SK-N-SH (cell line): ENCODE results near the gene TAS1R1. TPM values are rescaled to one million over a fixed set of nuclear protein-coding genes. Genes with fewer than 3 reads are reported as not detected.
A peak's percentile ranks its signal among the peaks of the same experiment; 100 is the strongest.

Experiments used
- CTCF ChIA-PET: fragments of 300-600, 350-600 bp; formaldehyde crosslinking; extraction: SDS; loops from one replicate; lab custom pipeline; 2021; lab: Yijun Ruan, JAX
- POLR2A ChIA-PET: fragments of 350-600 bp; sonication (Branson Sonifier 250); formaldehyde crosslinking; extraction: SDS; loops from one replicate; lab custom pipeline; 2020; ENCODE audit warnings: antibody characterized with exemption, inconsistent platforms; lab: Yijun Ruan, JAX
- DNase-seq: peaks from one replicate; pipeline ENCODE4 v3.0.0; 2012
- H2AFZ ChIP-seq: fragments of 200-600 bp; sonication (generic); 2 replicates; pipeline ENCODE4 v1.8.1; 2016; ENCODE audit warnings: antibody characterized with exemption, mild to moderate bottlenecking, low read depth
- H3F3A ChIP-seq: fragments of 200-600 bp; sonication (generic); replicated peaks from 2 replicates; pipeline ENCODE3; 2016; ENCODE audit warnings: antibody characterized with exemption, mild to moderate bottlenecking; ENCODE audit not compliant: insufficient read depth
- H3K27ac ChIP-seq, 2 experiments: fragments of 200-500 bp in 1 of 2; fragments of 200-600 bp in 1 of 2; sonication (Bioruptor generic) in 1 of 2; sonication (generic), shearing (Covaris generic) in 1 of 2; 2 replicates each; pipeline versions ENCODE4 v1.5.1 to v1.6.1; 2014 to 2016; ENCODE audit warnings: low read depth in 2 of 2, inconsistent platforms in 1 of 2, low read length in 1 of 2, mild to moderate bottlenecking in 1 of 2, mixed read lengths in 1 of 2
- H3K27me3 ChIP-seq: fragments of 200-600 bp; sonication (generic), shearing (Covaris generic); 2 replicates; pipeline ENCODE4 v1.6.1; 2016; ENCODE audit warnings: mixed run types; ENCODE audit not compliant: insufficient read depth
- H3K36me3 ChIP-seq, 2 experiments: fragments of 200-500 bp in 1 of 2; fragments of 200-600 bp in 1 of 2; sonication (Bioruptor generic) in 1 of 2; sonication (generic) in 1 of 2; replicated peaks in 1 of 2; 2 replicates each; pipeline versions ENCODE3 to v1.5.1; 2014 to 2016; ENCODE audit warnings: low read length in 1 of 2, mild to moderate bottlenecking in 1 of 2; ENCODE audit not compliant: insufficient read depth in 2 of 2, control insufficient read depth in 1 of 2
- H3K4me1 ChIP-seq, 2 experiments: fragments of 200-500 bp in 1 of 2; fragments of 200-600 bp in 1 of 2; sonication (Bioruptor generic) in 1 of 2; sonication (generic), shearing (Covaris generic) in 1 of 2; 2 replicates each; pipeline versions ENCODE4 v1.5.1 to v1.6.1; 2014 to 2016; ENCODE audit warnings: low read depth in 1 of 2, low read length in 1 of 2, mixed run types in 1 of 2; ENCODE audit not compliant: insufficient read depth in 2 of 2, control insufficient read depth in 1 of 2
- H3K4me2 ChIP-seq: fragments of 200-600 bp; sonication (generic), shearing (Covaris generic); 2 replicates; pipeline ENCODE4 v1.6.1; 2017; ENCODE audit warnings: mixed run types
- H3K4me3 ChIP-seq, 2 experiments: fragments of 200-500 bp in 1 of 2; fragments of 200-600 bp in 1 of 2; sonication (Bioruptor generic) in 1 of 2; sonication (generic), shearing (Covaris generic) in 1 of 2; 2 replicates each; pipeline versions ENCODE4 v1.5.1 to v1.8.1; 2014 to 2016; ENCODE audit warnings: low read depth in 2 of 2, inconsistent platforms in 1 of 2, low read length in 1 of 2, mild to moderate bottlenecking in 1 of 2, mixed read lengths in 1 of 2, moderate library complexity in 1 of 2
- H3K79me2 ChIP-seq: fragments of 200-600 bp; sonication (generic); 2 replicates; pipeline ENCODE4 v1.8.1; 2017; ENCODE audit warnings: mild to moderate bottlenecking; ENCODE audit not compliant: insufficient read depth
- H3K9ac ChIP-seq: fragments of 200-600 bp; sonication (generic); 2 replicates; pipeline ENCODE4 v1.6.1; 2017; ENCODE audit warnings: mixed run types
- H3K9me2 ChIP-seq: fragments of 200-600 bp; sonication (generic); 2 replicates; pipeline ENCODE4 v1.6.1; 2017; ENCODE audit warnings: mixed run types
- H3K9me3 ChIP-seq: fragments of 200-600 bp; sonication (generic); 2 replicates; pipeline ENCODE4 v1.6.1; 2017; ENCODE audit warnings: mixed run types, mild to moderate bottlenecking, moderate library complexity
- H4K20me1 ChIP-seq: fragments of 200-600 bp; sonication (generic); 2 replicates; pipeline ENCODE4 v1.6.1; 2017; ENCODE audit warnings: mild to moderate bottlenecking, mixed run types; ENCODE audit not compliant: insufficient read depth
- CHD2 ChIP-seq: fragments of 150-350 bp; IDR thresholded peaks from 2 replicates; pipeline ENCODE4 v1.6.1; 2018; ENCODE audit warnings: low read length; ENCODE audit not compliant: partially characterized antibody
- FOSL2 ChIP-seq: IDR thresholded peaks from 2 replicates; pipeline ENCODE4 v1.4.0; 2012; ENCODE audit warnings: low read depth, mild to moderate bottlenecking, moderate library complexity, borderline replicate concordance
- JUND ChIP-seq: IDR thresholded peaks from 2 replicates; pipeline ENCODE4 v1.4.0; 2012
- MXI1 ChIP-seq: IDR thresholded peaks from 2 replicates; pipeline ENCODE4 v1.6.1; 2012; ENCODE audit warnings: mild to moderate bottlenecking, low read depth, low read length, improper control_type of control experiment
- POLR2AphosphoS5 ChIP-seq: IDR thresholded peaks from 2 replicates; pipeline ENCODE4 v1.6.1; 2012; ENCODE audit warnings: low read depth, low read length
- RFX5 ChIP-seq: IDR thresholded peaks from 2 replicates; pipeline ENCODE4 v1.6.1; 2012; ENCODE audit warnings: mild to moderate bottlenecking, improper control_type of control experiment, low read length
- TAF1 ChIP-seq: IDR thresholded peaks from 2 replicates; pipeline ENCODE4 v1.6.1; 2012; ENCODE audit warnings: low read depth, mild to moderate bottlenecking, low read length, moderate library complexity, borderline replicate concordance
- USF2 ChIP-seq: fragments of 150-350 bp; IDR thresholded peaks from 2 replicates; pipeline ENCODE4 v1.6.1; 2017; ENCODE audit warnings: antibody characterized with exemption, low read length, low read depth, borderline replicate concordance
- WGBS: methylation state at CpG from one replicate; pipeline ENCODE4 v1.1.6; 2017; ENCODE audit warnings: low lambda C conversion rate; 5-methylcytosine and 5-hydroxymethylcytosine counted together
- polyA plus RNA-seq, 3 experiments: library from polyadenylated mRNA; depleted of rRNA; stranded (reverse); fragments of >200 nt; gene quantifications; 2 replicates each; pipeline ENCODE4 v1.2.3, GENCODE V29; 2012
- TF ChIP-seq, protein P1 (sequence below): IDR thresholded peaks from 2 replicates; pipeline ENCODE4 v1.4.0; 2012; ENCODE audit warnings: low read depth, borderline replicate concordance

Gene TAS1R1
- polyA plus RNA-seq, 1 of the 3 experiments (the other 2 are of a cell fraction), result not detected

GRCh38 chr1:6601923-6602668, 47.0 kb downstream of the TAS1R1 start:
- TF ChIP-seq MXI1 (peak; percentile 65), CHD2 (peak; percentile 23), JUND (no peak), RFX5 (no peak)
- TF ChIP-seq, all 33 proteins: peak for 2
- peak overlapping the region; percentile 54 to 70; a peak in 3 of 4 replicates for H3K27ac ChIP-seq
- peaks cover 46% of the 10 kb centered on the region for H3K79me2 ChIP-seq
- DNase-seq, result peak; percentile 67
- H2AFZ ChIP-seq, result 0 out of 2 replicates have a peak overlapping the region, but pooled peaks have one; percentile 41
- peaks cover 10 to 26% of the 10 kb centered on the region in 2 experiments; a peak in 2 of 4 replicates for H3K4me1 ChIP-seq
- peak overlapping the region; percentile 97 for H3K4me2 ChIP-seq
- POLR2A ChIA-PET, result interaction anchor here (0.6 to 1.5 kb wide), 4 partner anchors 22 to 547 kb away, joined by 3 to 6 read pairs (median 4); partner anchors contain the start of genes NOL9, TAS1R1 and ZBTB48
- CTCF ChIA-PET, result interaction anchor here (0.6 to 4.0 kb wide), 13 partner anchors 10 to 355 kb away, joined by 3 to 19 read pairs (median 3); partner anchors contain the start of genes NOL9, PHF13 and TAS1R1
- WGBS, result 0% methylated on average over 1 of the region's 103 CpGs
- H3K9ac ChIP-seq, result peak overlapping the region; percentile 80
- H3F3A ChIP-seq, result peaks cover 14% of the 10 kb centered on the region
- H3K9me3 ChIP-seq, result no peaks in the 10 kb centered on the region
- peaks cover 15% of the 10 kb centered on the region; the same call in 1 of the 2 replicates for H4K20me1 ChIP-seq
- peak overlapping the region; percentile 73 to 76 for H3K4me3 ChIP-seq
- no peaks in the 10 kb centered on the region for H3K27me3 ChIP-seq
- peaks cover 0 to 12% of the 10 kb centered on the region in 2 experiments for H3K36me3 ChIP-seq
- H3K9me2 ChIP-seq, result no peaks in the 10 kb centered on the region

DNA sequence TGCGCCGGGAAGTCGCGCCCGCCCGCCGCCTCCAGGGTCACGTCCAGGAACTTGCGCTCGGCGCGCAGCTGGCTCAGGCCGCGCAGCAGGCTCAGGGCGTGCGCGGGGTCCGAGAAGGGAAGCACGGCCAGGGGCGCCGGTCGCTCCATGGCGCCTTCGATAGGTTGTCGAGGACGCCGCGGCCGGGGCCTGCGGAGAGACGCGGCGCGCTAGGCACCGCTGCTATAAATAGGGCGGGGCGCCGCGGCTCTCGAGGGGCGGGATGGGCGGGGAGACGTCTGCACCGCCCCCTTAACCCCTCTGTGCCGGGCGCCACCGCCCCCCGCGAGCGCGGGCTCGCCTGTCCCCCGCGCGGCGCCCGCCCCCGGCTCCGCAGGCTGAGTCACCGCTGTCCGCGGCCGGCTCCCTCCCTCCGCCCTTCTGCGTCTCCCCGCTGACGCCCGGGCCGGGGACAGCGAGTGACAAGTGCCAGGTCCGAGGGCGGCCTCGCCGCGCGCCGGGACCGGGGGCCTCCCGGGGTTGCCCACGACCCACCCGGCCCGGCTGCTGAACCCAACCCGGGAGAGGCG, 47.6 kb downstream of the TAS1R1 start, which contains the start of gene KLHL21:
Gene KLHL21 (minus strand): TSS at position 201 of the 569 bp plus-strand sequence. CDS start 52 bp downstream, at position 149.
- peak within 1 kb of the TSS; percentile 80 for H3K9ac ChIP-seq
- H3K27ac ChIP-seq, result peak within 1 kb of the TSS; percentile 54 to 70
- peaks cover 40% of the 10 kb centered on the region for H3K79me2 ChIP-seq
- no peaks in the 10 kb centered on the region for H3K9me2 ChIP-seq
- no peaks in the 10 kb centered on the region for H3K27me3 ChIP-seq
- H4K20me1 ChIP-seq, result peaks cover 10% of the 10 kb centered on the region; the same call in 1 of the 2 replicates
- peak within 1 kb of the TSS; percentile 73 to 76 for H3K4me3 ChIP-seq
- peak within 1 kb of the TSS; percentile 86 for H2AFZ ChIP-seq
- peaks cover 14% of the 10 kb centered on the region for H3F3A ChIP-seq
- H3K9me3 ChIP-seq, result no peaks in the 10 kb centered on the region
- TF ChIP-seq, protein P1, sequence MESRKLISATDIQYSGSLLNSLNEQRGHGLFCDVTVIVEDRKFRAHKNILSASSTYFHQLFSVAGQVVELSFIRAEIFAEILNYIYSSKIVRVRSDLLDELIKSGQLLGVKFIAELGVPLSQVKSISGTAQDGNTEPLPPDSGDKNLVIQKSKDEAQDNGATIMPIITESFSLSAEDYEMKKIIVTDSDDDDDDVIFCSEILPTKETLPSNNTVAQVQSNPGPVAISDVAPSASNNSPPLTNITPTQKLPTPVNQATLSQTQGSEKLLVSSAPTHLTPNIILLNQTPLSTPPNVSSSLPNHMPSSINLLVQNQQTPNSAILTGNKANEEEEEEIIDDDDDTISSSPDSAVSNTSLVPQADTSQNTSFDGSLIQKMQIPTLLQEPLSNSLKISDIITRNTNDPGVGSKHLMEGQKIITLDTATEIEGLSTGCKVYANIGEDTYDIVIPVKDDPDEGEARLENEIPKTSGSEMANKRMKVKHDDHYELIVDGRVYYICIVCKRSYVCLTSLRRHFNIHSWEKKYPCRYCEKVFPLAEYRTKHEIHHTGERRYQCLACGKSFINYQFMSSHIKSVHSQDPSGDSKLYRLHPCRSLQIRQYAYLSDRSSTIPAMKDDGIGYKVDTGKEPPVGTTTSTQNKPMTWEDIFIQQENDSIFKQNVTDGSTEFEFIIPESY, result 0 out of 2 replicates have a peak, but pooled peaks have one; percentile 47
- TF ChIP-seq USF2 (no peak), FOSL2 (peak; percentile 29; the same call in 1 of the 2 replicates), POLR2AphosphoS5 (peak; percentile 83), TAF1 (peak; percentile 68; the same call in 1 of the 2 replicates)
- TF ChIP-seq, all 33 proteins: peak for 4
- Histone ChIP-seq H3K4me1 (peaks cover 10 to 26% of the 10 kb centered on the region in 2 experiments; a peak in 2 of 4 replicates), H3K4me2 (peak within 1 kb of the TSS; percentile 97), H3K36me3 (peaks cover 0 to 8% of the 10 kb centered on the region in 2 experiments)
- POLR2A ChIA-PET, result interaction anchor here (0.6 to 1.5 kb wide), 5 partner anchors 10 to 546 kb away, joined by 3 to 6 read pairs (median 3); partner anchors contain the start of genes NOL9, TAS1R1 and ZBTB48
- DNase-seq, result peak; percentile 97
- WGBS, result no CpG with 5 or more reads among the region's 84 CpGs
- CTCF ChIA-PET, result interaction anchor here (0.8 to 4.0 kb wide), 13 partner anchors 10 to 117 kb away, joined by 3 to 19 read pairs (median 3); partner anchors contain the start of genes NOL9, PHF13 and TAS1R1
